NCI-H1105 treated with DMSO at 0.1 percent for 48 hours (cell line): Measurements from ENCODE around the gene HLA-DRB5.
"Not testable (repeated sequence)": the region's sequence is repeated elsewhere in the genome, so short reads cannot be mapped to it uniquely, and the experiment has no call there.

Experiments used
- DNase-seq: peaks from one replicate; lab custom pipeline; 2025; lab: John Stamatoyannopoulos, UW

HLA-DRB5 gene

DNA sequence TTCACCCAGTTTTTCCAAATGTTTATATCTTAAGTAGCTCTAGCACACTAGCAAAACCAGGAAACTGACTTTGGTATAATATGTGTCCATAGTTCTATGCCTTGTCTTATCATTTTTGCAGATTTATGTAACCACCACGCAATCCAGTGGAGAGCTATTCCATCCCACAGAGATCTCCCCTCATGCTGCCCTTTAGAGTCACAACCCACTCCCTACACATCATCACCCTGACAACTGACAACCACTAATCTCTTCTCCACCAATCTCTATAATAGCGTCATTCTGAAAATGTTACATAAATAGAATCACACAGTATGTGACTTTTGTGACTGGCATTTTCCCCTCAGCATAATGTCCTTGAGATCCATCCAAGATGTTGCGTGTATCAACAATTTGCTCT is 29.1 kb downstream of the HLA-DRB5 start:
- no peak for DNase-seq

DNA sequence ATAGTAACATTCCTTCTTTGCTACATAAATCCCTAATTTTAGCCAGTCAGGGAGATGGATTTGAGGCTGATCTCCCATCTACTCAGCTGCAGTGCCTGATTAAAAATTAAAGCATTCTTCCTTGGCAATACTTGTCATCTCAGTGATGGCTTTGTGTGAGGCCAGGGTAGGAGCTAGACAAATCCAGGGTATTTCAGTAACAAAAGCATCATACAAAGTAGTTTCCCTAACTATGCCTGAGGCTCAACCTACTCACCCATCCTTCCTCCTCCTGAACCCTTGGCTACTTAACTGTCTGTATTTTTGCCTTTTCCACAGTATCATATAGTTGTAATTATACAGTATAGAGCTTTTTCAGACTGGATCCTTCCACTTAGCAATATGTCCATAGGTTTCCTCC is 37.7 kb downstream of the HLA-DRB5 start:
- no peak for DNase-seq

DNA sequence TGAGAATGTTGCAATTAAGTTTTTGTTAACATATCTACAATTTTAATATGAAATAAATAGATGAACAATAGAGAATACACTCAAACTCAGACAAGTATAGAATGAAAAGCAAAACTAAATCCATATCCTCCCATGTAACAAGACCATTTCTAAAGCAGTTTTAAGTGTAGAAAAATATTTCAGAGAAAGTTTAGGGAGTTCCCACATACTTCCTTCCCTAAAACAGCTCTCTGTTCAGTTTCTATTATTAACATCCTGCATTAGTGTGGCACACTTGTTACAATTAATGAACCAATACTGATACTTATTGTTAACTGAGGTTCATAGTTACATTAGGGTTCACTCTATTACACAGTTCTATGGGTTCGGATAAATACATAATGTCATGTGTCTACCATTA is 38.4 kb downstream of the HLA-DRB5 start:
- DNase-seq, result no peak

DNA sequence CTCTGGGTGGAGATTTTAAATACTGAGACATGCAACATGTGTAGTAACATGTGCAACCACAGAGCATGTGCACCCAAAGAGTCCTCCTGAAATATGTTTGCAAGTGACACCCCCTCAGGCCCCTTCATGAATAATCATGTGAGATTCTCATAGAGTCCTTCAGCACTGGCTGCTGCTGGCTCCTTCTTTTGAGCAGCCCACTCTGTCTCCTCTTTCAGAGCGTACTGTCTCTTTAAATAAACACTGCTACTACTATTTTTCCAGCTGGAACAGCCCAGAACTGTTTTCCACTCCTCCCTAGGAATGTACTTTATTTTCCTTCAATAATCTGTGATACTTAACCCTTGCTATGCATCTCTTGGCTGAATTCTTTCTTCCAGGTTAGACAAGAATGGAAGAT is 42.0 kb downstream of the HLA-DRB5 start:
- no peak for DNase-seq

DNA sequence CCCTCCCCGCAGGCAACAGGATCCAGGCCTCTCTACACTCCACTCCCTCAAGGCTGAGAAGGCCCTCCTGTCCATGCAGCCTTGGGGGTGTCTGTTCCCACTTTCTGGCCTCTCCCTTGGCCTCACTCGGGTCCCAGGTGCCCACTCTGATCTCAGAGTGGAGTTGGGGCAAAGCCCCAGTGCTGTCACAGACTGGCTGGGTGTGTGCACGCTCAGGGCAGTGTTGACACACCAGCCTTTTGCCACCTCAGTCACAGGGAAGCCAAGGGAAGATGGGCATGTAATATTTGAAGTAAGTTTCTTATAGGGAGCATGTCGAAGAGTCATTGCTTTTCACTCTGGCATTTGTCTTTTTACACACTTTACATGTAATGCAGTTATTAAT is 45.5 kb downstream of the HLA-DRB5 start:
- DNase-seq, result no peak

DNA sequence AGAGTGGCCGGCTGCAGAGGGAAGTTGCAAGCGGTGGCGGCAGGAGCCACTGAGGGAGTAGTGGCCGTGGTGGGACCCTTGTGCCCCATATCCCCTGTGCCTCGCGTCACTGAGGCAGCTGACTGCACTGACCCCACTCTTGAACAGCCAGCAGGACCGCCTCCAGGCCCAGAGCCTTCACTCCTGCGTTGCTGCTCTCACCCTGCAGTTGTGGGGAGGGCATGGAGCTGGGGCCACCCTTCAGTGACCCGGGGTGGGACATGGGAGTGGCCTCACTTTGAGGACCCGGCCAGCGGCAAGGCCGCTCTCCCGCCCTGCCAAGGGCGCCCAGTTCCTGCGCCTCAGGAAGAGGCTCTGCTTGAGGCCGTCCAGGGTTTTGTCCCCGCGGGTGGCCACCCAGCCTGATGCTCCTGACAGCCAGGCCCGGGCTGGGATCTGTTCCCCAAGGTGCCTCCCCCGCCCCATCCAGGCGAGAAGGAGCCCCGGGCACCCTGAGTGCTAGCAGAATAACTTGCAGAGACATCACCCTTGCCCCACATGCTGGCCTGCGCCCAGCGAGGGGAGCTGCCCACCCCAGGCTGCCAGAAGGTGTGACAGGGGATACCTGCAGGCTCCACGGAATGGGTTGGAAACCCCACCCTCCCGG is 46.0 kb downstream of the HLA-DRB5 start:
- DNase-seq, result no peak

DNA sequence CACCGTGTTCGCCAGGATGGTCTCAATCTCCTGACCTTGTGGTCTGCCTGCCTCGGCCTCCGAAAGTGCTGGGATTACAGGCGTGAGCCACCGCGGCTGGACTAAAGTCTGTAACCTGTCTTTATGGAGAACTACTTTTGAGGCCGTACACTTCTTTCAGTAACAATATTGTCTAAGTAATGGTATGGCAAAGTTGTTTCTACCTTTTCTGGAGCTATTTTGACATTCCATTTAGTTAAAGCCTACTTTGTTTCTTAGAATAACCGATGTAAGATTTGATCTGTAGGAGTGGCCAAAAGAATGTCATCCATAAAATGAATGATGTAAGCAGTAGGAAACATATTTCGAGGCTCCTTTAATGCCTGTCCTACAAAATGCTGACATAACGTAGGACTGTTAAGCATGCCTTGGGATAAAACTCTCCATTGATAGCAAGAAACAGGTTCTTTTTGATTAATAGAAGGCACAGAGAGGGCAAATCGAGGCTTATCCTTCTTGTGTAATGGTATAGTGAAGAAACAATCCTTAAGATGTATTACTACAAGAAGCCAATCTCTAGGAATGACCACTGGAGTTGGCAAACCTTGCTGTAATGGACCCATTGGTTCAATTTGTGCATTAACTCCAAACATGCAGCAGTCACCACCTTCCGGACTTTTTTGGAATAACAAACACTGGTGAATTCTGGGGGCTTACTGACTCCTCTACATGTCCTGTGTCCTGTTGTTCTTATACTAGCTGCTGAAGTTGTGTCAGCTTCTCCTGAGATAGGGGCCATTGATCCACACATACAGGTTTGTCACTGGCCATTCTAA is 54.5 kb downstream of the HLA-DRB5 start:
- no peak for DNase-seq

DNA sequence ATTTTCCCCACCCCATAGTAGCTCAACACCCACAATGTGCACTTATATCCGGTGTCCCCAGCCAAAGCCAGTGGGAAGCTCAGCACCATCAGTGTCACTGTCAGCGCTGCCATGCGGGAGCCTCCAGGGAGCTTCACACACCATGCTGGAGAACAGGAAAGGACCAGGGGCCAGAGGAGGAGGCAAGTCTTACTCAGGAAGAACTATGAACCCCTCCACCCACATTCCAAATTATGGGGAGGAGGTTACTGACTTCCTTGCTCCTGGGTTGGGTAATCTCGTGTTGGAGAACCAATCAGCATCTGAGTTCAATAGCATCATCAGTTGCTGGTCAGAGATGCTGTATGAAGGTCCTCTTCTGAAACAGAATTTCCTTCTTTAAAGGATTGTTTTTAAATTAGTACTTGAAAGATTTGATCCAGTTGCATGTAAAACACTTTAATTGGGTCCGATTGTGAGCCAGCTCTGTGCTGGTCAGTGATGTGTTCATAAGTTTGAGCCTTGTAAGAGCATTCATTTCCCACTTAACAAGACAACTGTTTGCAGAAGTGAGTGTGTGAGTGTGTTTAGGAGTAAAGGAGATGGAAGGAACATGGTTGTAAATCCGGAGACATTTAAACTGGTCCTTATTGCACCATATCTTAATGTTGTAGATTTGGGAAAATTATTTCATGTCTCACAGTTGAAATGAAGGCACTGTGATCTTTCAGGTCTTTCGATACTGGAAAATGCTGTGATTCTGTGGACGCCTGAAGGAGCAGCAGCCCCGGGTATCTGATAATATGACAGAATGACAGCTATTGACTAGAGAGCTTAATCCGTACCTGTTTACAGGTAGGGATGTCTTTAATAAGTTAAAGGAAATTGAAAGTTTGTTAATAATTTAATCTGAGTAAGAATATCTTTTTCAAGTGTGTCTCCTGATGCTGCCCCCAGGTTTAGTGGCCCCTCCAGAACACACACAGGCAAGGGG is 56.4 kb downstream of the HLA-DRB5 start:
- DNase-seq, result not testable (repeated sequence)

DNA sequence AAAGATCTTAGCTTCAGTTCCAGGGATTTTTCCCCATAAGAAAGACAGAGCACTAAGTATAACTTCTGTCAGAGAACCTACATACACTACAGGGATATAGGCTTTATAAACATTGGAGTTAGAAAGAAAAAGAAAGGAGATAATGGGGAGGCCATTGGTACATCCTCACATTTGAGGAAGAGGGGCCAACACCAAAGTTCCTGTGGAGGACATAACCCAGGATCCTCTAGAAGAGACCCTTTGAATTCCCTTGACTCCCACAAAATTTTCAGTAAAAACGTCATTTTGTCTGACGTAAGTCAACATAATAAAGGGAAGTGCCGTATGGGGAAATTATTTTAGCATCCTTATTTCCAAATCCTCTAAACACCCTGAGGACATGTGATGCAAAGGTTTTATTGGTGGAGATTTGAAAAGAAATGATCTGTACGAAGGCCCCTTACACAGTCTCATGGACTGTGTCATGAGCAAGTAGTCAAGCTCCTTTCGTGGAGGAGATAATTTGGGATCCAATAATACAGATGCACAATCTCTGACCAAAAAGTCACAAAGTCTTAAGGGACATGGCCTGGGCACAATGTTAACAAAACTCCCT is 57.2 kb downstream of the HLA-DRB5 start:
- DNase-seq, result no peak

DNA sequence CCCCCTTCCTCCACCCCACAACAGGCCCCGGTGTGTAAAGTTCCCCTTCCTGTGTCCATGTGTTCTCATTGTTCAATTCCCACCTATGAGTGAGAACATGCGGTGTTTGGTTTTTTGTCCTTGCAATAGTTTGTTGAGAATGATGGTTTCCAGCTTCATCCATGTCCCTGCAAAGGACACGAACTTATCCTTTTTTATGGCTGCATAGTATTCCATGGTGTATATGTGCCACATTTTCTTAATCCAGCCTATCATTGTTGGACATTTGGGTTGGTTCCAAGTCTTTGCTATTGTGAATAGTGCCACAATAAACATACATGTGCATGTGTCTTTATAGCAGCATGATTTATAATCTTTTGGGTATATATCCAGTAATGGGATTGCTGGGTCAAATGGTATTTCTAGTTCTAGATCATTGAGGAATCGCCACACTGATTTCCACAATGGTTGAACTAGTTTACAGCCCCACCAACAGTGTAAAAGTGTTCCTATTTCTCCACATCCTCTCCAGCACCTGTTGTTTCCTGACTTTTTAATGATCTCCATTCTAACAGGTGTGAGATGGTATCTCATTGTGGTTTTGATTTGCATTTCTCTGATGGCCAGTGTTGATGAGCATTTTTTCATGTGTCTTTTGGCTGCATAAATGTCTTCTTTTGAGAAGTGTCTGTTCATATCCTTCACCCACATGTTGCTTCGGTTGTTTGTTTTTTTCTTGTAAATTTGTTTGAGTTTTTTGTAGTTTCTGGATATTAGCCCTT is 62.2 kb downstream of the HLA-DRB5 start:
- DNase-seq, result not testable (repeated sequence)
